Activated CD4-positive, alpha-beta T cell treated with anti-CD3 and anti-CD28 coated beads, Interleukin-2, amount 50 U/mL, for 1 hour (primary cell): Measurements from ENCODE around the gene SDHAF3.
"Not testable (repeated sequence)": the region's sequence is repeated elsewhere in the genome, so short reads cannot be mapped to it uniquely, and the experiment has no call there.

Experiments
- DNase-seq: peaks from one replicate; pipeline ENCODE4 v3.0.0-alpha.2; 2020

SDHAF3 gene

DNA sequence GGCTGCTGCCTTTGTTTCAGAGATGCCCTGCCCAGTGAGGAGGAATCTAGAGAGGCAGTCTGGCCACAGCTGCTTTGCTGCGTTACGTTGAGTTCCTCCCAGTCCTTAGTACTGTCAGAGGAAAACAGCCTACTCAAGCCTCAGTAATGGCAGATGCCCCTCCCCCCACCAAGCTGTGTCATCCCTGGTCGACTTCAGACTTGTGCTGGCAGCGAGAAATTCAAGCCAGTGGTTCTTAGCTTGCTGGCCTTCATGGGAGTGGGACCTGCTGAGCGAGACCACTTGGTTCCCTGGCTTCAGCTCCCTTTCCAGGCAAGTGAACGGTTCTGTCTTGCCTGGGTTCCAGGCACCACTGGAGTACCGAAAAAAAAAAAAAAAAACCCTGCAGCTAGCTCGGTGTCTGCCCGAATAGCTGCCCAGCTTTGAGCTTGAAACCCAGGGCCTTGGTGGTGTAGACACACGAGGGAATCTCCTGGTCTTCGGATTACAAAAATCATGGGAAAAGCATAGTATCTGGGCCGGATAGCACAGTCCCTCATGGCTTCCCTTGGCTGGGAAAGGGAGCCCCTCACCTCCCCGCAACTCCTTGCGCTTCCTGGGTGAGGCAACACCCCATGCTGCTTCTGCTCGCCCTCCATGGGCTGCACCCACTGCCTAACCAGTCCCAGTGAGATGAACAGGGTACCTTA lies 9.1 kb downstream of the SDHAF3 start:
- DNase-seq: no peak

DNA sequence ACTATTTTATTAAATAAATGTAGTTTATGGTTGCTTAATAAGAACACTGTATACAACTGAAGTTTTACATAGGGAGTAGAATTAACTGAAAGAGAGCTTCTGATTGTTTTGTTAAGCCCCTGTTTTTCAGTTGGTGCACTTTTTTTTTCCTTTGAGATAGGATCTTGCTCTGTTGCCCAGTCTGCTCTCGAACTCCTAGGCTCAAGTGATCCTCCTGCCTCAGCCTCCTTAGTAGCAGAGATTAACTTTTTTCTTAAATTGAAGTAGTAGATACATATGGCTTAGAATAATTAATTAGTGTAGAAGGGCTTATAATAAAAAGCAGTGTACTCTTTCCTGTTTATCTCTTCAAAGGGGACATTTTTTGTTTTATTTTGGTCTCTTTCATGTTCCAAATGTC lies 11.2 kb downstream of the SDHAF3 start:
- no peak for DNase-seq

DNA sequence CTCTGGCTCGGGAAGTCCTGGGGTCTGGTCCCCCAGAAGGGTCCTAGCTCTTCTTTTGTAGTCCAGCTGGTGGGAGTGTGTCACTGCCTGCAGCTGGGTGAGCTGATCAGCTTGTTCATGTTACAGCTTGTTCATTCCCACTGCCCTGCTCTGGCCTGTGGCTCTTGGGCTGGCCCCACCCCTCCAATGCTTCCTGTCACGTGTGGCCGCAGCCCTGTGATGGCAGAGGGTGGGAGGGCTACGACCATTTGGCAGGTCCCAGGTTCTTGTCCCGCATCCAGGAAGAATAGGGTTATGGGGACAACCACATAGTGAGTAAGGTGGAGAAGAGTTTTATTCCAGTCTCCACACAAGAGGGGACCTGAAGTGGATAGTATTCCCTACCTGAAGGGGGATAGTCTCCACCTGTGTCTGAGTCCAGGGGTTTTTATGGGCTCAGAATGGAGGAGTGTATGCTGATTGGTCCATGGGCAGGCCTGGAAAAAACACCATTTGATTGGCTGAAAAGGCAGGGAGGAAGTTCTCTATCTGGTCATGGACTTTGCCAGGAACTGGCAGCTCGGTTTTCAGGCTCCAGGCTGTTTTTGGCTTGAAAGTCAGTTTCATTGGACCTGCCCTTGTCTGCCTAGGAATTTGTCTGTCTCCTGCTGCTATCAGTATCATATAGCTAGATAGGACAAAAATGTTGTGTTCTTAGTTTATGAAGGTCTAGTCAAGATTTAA lies 13.1 kb downstream of the SDHAF3 start:
- DNase-seq: no peak

DNA sequence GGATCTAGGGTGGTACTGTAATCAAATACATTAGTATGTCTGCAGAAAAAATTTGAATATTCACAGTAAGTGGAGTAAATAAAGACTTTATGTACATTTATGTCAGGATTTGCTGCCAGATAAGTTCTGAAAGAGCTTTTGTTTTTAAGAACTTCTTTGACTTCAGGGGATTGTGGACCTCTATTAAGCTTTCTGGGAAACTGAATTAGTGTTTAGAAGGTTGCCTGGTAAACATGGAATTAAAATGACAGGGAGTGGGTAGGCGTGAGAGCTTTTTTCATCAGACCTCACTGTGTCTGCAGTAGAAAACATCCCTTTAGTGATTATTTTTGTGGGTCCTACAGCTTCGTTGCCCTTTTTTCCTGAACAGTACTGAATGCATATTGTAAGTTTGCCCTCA lies 15.7 kb downstream of the SDHAF3 start:
- DNase-seq: no peak

DNA sequence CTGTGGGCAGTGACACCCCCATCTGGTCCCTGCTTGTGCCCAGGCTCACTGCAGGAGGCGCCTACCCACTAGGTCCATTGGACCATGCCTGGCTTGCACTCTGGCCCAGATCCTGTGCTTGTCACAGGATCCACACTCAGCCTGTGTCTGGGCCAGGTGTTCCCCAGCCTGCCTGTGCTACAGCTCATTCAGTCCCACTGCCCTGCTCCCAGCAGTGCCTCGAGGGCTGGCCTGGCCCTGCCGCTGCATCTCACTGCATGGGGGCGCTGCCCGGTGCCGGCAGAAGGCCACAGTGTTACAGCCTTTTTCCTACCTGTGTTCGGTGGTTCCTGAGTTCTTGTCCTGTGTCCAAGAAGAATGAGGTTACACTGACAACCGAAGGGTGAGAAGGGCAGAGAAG lies 21.3 kb downstream of the SDHAF3 start:
- DNase-seq: no peak

DNA sequence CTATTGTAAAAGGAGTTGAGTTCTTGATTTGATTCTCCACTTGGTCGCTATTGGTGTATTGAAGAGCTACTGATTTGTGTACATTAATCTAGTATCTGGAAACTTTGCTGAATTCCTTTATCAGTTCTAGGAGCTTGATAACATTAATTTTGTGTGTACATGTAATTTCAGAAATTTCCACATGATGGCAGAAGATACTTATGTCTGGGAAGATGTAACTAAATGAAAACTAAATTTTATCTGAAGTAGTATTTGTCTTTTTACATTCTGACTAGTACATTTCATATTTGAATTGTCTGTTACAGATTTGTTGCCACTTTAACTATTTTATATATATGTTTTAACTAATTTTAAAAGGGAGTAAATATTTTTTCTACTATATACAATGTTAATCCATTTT lies 27.6 kb downstream of the SDHAF3 start:
- no peak for DNase-seq

DNA sequence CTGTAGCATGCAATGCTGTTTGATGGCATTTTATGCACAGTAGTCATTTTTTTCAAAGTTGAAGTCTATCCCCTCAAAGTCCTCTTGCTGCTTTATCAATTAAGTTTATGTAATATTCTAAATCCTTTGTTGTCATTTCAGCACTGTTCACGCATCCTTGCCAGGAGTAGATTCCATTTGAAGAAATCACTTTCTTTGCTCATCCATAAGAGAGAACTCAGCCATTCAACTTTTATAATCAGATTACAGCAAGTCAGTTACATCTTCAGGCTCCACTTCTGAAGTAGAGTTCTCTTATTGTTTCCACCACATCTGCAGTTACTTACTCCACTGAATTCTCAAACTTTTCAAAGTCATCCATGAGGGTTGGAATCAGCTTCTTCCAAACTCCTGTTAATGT lies 32.3 kb downstream of the SDHAF3 start:
- DNase-seq: no peak

DNA sequence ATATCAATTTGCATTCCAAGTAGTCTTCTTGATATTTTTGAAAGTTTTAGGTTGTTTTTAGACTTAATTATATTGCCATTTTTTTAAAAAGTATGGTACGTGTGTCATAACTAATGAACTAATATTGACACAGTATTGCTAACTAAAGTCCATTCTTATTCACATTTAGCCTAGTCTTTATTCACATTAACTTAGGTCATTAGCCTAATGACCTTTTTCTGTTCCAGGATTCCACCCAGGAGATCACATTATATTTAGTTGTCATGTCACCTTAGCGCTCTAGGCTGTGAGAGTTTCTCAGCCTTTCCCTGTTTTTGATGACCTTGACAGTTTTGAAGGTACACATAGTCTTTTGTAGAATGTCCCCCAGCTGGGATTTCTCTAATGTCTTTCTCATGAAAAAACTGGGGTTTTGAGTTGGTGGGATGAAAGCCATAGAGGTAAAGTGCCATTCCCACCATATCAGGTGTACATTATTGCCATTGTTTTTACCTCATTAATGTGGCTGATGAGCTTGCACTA lies 38.5 kb downstream of the SDHAF3 start:
- DNase-seq: no peak

DNA sequence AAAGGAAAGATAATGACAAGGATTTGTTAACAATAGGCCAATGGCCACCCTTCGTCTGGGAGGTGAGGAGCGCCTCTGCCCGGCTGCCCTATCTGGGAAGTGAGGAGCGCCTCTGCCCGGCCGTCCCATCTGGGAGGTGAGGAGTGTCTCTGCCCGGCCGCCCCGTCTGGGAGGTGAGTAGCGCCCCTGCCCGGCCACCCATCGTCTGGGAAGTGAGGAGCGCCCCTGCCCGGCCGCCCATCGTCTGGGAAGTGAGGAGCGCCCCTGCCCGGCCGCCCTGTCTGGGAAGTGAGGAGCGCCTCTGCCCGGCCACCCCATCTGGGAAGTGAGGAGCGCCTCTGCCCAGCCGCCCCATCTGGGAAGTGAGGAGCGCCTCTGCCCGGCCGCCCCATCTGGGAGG lies 42.5 kb downstream of the SDHAF3 start:
- not testable (repeated sequence) for DNase-seq

DNA sequence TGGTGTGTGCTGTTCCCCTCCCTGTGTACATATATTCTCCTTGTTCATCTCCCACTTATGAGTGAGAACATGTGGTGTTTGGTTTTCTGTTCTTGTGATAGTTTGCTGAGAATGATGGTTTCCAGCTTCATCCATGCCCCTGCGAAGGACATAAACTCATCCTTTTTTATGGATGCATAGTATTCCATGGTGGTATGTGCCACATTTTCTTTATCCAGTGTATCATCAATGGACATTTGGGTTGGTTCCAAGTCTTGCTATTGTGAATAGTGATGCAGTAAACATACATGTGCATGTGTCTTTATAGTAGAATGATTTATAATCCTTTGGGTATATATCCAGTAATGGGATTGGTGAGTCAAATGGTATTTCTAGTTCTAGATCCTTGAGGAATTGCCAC lies 44.1 kb downstream of the SDHAF3 start:
- DNase-seq: not testable (repeated sequence)

DNA sequence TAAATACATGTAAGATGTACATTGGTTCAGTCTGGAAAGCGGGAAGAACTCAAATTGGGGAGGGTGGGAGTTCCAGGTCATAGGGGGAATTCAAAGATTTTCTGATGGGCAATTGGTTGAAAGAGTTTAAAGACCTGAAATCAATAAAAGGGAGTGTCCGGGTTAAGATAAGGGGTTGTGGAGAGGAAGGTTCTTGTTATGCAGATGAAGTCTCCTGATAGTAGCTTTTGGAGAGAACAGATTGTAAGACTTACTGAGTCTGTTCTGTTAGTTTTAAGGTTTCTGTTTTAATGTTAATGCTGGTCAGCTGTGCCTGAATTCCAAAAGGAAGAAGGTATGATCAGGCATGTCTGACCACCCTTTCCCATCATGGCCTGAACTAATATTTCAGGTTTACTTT lies 48.8 kb downstream of the SDHAF3 start:
- no peak for DNase-seq

DNA sequence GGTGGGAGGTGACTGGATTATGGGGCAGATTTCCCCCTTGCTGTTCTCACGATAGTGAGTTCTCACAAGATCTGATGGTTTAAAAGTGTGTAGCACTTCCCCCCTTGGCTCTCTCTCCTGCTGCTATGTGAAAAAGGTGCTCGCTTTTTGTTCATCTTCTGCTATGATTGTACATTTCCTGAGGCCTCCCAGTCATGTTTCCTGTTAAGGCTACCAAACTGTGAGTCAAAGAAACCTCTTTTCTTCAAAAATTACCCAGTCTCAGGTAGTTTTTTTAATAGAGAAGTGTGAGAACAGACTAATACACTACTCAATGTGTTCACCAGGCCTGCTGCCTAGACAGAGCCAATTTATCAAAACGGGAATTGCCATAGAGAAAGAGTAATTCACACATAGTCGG lies 49.7 kb downstream of the SDHAF3 start:
- no peak for DNase-seq

DNA sequence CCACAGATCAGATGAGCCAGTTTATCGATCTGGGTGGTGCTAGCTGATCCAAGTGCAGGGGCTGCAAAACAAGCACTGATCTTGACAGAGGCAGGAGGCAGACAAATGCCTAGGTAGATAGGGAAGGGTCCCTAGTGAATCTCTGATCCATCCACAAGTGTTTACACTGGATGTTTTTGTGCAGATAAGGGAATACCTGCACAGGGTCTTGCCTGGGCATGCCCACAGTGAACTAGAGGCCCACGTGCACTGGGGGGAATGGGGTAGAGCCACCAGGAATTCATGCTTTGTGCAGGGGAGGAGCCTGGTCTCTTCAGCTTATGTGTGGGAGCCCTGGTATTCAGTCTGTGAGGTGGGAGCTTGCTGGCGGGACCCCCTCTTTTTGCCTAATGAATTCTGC lies 50.3 kb downstream of the SDHAF3 start:
- DNase-seq: no peak

DNA sequence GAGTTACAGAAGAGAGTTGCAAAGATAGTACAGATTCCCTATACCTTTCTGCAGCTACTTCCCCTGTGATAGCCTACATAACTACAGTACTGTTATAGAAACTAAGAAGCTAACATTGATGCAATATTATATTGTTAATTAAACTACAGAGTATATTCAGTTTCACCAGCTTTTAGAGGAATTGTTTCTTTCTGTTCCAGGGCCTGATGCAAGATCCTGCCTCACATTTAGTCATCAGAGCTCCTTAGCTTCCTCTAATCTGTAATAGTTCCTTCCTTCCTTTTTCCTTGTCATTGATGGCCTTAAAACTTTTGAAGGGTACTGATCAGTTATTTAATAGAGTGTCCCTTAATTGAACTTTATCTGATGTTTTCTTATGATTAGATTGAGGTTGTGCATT lies 56.8 kb downstream of the SDHAF3 start:
- no peak for DNase-seq

DNA sequence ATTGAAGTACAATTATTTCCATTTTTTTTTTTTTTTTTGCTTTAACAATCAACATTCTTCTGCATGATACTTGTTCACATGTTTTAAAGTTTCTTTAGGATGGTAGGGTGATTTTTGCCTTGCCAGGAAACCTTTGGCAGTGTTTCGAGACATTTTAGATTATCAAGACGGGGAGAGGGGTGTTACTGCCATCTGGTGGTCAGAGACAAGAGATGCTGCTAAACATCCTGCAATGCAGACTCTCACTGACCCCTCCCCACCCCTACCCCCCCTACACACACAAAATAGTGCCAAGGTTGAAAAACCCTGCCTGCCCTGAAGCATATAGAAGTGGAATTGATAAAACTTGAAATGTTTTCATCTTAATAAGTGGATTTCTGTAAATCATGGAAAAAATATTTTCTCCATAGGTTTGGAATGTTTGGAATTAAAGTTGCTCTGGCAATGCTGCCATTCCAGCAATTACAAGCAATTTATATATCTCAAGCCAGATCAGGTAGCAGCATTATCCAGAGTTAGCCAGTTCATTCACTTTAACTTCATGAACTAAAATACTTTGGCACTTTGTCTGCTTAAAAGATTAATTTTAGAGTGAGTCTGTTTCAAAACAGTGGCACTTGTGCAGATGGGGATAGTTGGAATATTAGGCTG lies 62.1 kb downstream of the SDHAF3 start:
- DNase-seq: peak; percentile 24

DNA sequence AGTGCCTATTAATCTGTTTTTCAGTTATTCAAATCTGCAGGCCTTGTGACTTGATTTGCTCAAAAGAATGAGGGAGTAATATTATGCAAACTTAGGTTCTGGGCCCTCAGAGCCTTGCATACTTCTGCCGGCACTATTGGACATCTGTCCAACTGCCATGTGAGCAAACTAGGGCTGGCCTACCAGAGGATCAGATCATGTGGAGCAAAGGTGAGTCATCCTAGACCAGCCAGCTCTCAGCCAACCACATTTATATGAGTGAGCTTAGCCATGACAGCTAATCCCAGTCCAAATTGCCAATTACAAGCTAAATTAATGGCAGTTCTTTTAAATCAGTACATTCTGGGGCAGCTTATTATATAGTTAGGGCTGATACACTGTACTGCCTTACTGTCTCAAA lies 69.6 kb downstream of the SDHAF3 start:
- no peak for DNase-seq

DNA sequence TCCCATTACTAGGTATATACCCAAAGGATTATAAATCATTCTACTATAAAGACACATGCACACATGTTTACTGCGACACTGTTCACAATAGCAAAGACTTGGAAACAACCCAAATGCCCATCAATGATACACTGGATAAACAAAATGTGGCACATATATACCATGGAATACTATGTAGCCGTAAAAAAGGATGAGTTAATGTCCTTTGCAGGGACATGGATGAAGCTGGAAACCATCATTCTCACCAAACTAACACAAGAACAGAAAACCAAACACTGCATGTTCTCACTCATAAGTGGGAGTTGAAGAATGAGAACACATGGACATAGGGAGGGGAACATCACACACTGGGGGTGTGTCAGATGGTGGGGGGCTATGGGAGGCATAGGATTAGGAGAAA lies 78.7 kb downstream of the SDHAF3 start:
- DNase-seq: not testable (repeated sequence)

DNA sequence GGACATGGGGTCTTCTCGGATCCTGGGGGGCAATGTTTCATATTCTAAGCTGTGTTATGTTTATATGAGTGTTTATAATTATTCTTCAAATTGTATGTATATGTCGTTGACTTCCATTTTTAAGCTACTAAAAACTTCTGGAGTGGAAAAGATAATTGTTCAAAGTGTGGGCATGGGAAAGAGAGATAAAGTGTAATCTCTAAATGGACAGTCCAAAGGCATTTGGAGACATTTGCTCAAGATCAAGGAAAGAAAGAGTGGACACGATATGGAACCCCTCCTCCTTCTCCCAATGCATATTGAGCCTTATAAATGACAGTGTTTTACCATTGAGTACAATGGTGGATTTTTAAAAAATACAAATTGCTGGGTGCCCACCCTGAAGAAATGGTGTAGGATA lies 81.1 kb downstream of the SDHAF3 start:
- DNase-seq: no peak

DNA sequence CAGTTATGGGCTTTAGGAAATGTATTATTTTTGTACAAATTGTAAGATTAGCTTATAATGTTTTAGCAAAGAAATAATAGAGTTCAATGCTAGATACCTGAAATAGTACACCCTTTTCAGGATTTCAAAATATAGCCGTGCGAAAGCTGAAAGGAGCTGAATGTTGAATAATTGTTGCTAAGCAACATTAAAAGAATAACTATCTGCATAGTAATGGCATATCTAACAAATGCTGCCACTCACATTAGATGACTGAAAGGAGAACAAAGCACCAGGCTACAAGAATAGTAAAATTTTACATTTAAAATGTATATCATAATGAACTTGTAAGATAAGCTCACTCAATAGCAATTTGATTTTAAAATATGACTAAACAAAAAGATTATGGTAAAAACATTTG lies 82.5 kb downstream of the SDHAF3 start:
- no peak for DNase-seq

DNA sequence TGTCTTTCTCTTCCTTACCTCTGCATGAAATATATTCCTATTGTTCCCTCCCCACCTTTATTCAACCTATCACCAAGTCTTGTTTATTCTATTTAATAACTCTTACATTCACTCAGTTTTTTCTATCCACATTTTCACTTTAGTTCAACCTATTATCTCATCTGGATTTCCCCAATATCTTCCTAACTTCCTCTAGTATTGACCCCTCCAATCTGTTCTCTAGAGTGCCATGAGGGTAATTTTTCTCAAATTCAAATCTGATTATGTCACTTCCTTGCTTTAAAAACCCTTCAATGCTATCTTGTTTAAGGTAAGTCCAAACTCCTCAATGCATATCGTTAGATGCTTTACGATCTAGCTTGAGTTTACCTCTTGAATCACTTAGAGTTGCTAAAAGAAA lies 86.5 kb downstream of the SDHAF3 start:
- DNase-seq: no peak

DNA sequence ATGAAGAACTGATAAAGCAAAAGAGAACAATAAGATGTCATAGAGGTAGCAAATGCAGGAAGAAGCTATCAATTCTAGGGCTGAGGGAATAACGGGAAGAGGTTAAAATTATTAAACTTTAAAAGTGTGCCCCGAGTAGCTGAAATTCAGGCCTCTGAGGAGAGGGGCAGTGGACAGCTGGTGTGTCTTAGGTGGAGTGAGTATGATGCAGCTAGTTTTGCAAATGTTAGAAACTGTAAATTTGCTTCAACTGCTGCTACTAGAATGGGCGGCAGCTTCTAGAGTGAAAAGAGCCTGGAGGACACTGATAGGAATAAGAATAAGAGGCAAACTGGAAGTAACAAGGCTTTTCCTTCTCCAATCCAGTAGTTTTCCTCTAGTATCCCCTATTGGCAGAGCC lies 87.3 kb downstream of the SDHAF3 start:
- DNase-seq: no peak

DNA sequence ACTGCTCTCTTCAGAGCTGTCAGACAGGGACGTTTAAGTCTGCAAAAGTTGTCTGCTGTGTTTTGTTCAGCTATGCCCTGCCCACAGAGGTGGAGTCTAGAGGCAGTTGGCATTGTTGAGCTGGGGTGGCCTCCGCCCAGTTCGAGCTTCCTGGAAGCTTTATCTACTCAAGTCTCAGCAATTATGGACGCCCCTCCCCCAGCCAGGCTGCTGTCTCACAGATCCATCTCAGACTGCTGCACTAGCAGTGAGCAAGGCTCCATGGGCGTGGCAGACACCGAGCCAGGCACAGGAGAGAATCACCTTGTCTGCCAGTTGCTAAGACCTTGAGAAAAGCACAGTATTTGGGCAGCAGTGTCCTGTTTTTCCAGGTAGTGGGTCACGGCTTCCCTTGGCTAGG lies 98.1 kb downstream of the SDHAF3 start:
- no peak for DNase-seq

DNA sequence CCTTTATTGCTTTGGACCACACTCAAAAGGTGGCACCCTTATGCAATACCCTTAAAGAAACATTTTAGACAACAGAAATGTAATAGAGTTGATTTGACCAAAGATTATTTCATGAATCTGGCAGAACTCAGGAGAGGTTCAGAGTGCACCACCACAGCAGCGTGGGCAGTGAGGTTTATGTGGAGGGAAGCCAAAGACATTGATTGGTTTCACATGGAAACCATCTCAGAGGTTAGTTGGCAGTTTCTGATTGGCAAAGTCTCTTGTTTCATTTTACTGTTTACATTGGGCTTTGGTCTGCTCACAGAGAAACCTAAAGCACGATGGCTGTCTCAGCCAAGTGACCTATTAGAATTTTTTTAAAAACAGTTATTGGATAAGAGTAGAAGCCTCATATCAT lies 101.3 kb downstream of the SDHAF3 start:
- DNase-seq: no peak

DNA sequence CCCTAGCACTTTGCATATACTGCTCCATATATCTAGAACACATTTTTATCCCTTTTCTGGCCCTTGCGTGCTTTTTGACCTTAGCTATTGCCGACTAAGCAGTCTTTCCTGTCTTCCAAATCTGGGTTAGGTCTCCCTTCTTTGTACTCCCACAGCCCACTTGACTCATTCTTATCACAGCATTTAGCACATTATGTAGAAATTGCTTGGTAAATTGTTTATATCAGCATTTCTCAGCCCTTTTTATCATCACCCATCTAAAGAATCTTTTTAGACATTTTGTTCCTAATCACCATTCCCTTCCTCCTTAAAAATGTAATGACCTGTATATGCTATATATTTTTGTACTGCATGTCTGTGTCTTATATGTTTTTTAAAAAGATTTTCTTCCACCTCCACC lies 101.7 kb downstream of the SDHAF3 start:
- no peak for DNase-seq
